Measurements from ENCODE around the gene C2orf69. TPM values are rescaled to one million over a fixed set of nuclear protein-coding genes. Genes with fewer than 3 reads are reported as not detected.

The C2orf69 gene
- total and polyA plus RNA-seq, 8 donors: 9.6 to 13.1 (median 10.4) TPM

GRCh38 chr2:199968126-199968525, 57.0 kb downstream of the C2orf69 start:
- TF ChIP-seq CTCF (IDR thresholded peaks at IDR 0.05): no peak
- H3K27ac ChIP-seq: no peak overlapping the region
- no peaks in the 10 kb centered on the region for H3K4me1 ChIP-seq
- no peak overlapping the region for H3K4me3 ChIP-seq
- intact Hi-C loops (cut with DNase I): no loop called here
- H3K27me3 ChIP-seq: no peaks in the 10 kb centered on the region
- peaks cover 0 to 32% of the 10 kb centered on the region in 2 donors for H3K36me3 ChIP-seq
- H3K9me3 ChIP-seq: no peaks in the 10 kb centered on the region
- ATAC-seq: no peak
- DNase-seq: no peak

- Histone ChIP-seq H3K4me3 (no peak overlapping the region), H3K36me3 (no peaks in the 10 kb centered on the region), H3K4me1 (no peaks in the 10 kb centered on the region), H3K27me3 (no peaks in the 10 kb centered on the region), H3K9me3 (no peaks in the 10 kb centered on the region), H3K27ac (no peak overlapping the region)
- intact Hi-C loops (cut with DNase I): no loop called here
- ATAC-seq (no peak), DNase-seq (no peak)
- no peak for TF ChIP-seq CTCF (IDR thresholded peaks at IDR 0.05)
Measured at GRCh38 chr2:199972088-199972626, 61.1 kb downstream of the C2orf69 start.

GRCh38 chr2:199973703-199974102, 62.6 kb downstream of the C2orf69 start:
- Histone ChIP-seq H3K9me3 (no peaks in the 10 kb centered on the region), H3K36me3 (no peaks in the 10 kb centered on the region), H3K27me3 (no peaks in the 10 kb centered on the region), H3K4me3 (no peak overlapping the region), H3K27ac (no peak overlapping the region), H3K4me1 (no peaks in the 10 kb centered on the region)
- peak; percentile 40 to 49 for TF ChIP-seq CTCF (IDR thresholded peaks at IDR 0.05)
- intact Hi-C loops (cut with DNase I): no loop called here
- ATAC-seq (peak; percentile 72), DNase-seq (no peak)

GRCh38 chr2:199975273-199975895, 64.3 kb downstream of the C2orf69 start:
- no peak for ATAC-seq
- no peaks in the 10 kb centered on the region for H3K9me3 ChIP-seq
- no peak overlapping the region for H3K4me3 ChIP-seq
- TF ChIP-seq CTCF (IDR thresholded peaks at IDR 0.05): no peak
- H3K27me3 ChIP-seq: no peaks in the 10 kb centered on the region
- H3K36me3 ChIP-seq: no peaks in the 10 kb centered on the region
- no peak for DNase-seq
- H3K27ac ChIP-seq: no peak overlapping the region
- intact Hi-C loops (cut with DNase I): loop anchor here in 1 of 2 donors (5.0 kb wide), 1 partner anchor 512 kb away; no protein-coding TSS in a partner anchor
- peaks cover 0 to 6% of the 10 kb centered on the region in 2 donors for H3K4me1 ChIP-seq

Other genes with a start within 250 kb of the C2orf69 start
- 1 to 10 TPM; 3.3 to 3.5 TPM for gene FTCDNL1, start 60.1 kb upstream of the C2orf69 start, total RNA-seq
- gene FTCDNL1, start 60.1 kb upstream of the C2orf69 start, polyA plus RNA-seq (ENCODE audit: insufficient read length in 6 of 6): under 1 TPM; 0.09 to 0.44 (median 0.27) TPM
- gene TYW5, start 44.2 kb downstream of the C2orf69 start, total RNA-seq: 1 to 10 TPM; 6.2 to 6.3 TPM
- gene TYW5, start 44.2 kb downstream of the C2orf69 start, polyA plus RNA-seq (ENCODE audit: insufficient read length in 6 of 6): 10 to 100 TPM; 14.4 to 21.0 (median 17.4) TPM
- 10 to 100 TPM; 14.7 to 20.2 TPM for gene MAIP1, start 44.3 kb downstream of the C2orf69 start, total RNA-seq
- gene MAIP1, start 44.3 kb downstream of the C2orf69 start, polyA plus RNA-seq (ENCODE audit: insufficient read length in 6 of 6): 10 to 100 TPM; 20.9 to 25.8 (median 23.5) TPM

Data from left lung (tissue), 10 donors.